ENCODE data around the gene LRRFIP1. TPM values are rescaled to one million over a fixed set of nuclear protein-coding genes. Genes with fewer than 3 reads are reported as not detected.

The LRRFIP1 gene
- total and polyA plus RNA-seq, 9 of the 15 experiments (the other 6 are each of a cell fraction or from before 2014, with no cell fraction given), result 13.1 to 45.2 (median 31.3) TPM

GRCh38 chr2:237585590-237586221, 41.7 kb upstream of the LRRFIP1 start:
- no peaks in the 10 kb centered on the region for H3K9me1 ChIP-seq (ENCODE audit: control insufficient read depth, insufficient read depth, low read length)
- H4K20me1 ChIP-seq (replicated peaks; ENCODE audit: control insufficient read depth, insufficient read depth, low read length), result no peaks in the 10 kb centered on the region
- 6% methylated on average over 5 of the region's 15 CpGs for WGBS (ENCODE audit: insufficient coverage, low coverage, missing lambda C conversion rate)
- H3K27me3 ChIP-seq (ENCODE audit: control insufficient read depth in 2 of 2, insufficient read depth in 2 of 2, low read length in 2 of 2), result peaks cover 2 to 40% of the 10 kb centered on the region in 2 experiments; a peak in 3 of 5 replicates
- no peaks in the 10 kb centered on the region for H3K36me3 ChIP-seq (ENCODE audit: control insufficient read depth, insufficient read depth, low read length)
- intact Hi-C loops (cut with micrococcal nuclease), result loop anchor here (10.0 kb wide), 1 partner anchor 159 kb away; no protein-coding TSS in a partner anchor
- no peak overlapping the region for H3K4me3 ChIP-seq
- H3K4me1 ChIP-seq (replicated peaks in 1 of 2; ENCODE audit: control insufficient read depth in 2 of 2, insufficient read depth in 2 of 2, low read length in 2 of 2), result peaks cover 0 to 5% of the 10 kb centered on the region in 2 experiments; a peak in 1 of 5 replicates
- H3K4me2 ChIP-seq (ENCODE audit: insufficient read depth, low read length), result no peak overlapping the region
- DNase-seq (ENCODE audit: extremely low read depth in 1 of 4, low spot score in 3 of 4) (no peak), FAIRE-seq (no peak), ATAC-seq (no peak)
- no peak overlapping the region for H3K27ac ChIP-seq (ENCODE audit: extremely low read depth, low read depth, low read length)
- H3K79me2 ChIP-seq (ENCODE audit: control insufficient read depth, insufficient read depth, low read length), result no peaks in the 10 kb centered on the region
- BruUV-seq (replicated peaks), result no TSS peak
- no peak overlapping the region for H3K9ac ChIP-seq (ENCODE audit: insufficient read depth in 1 of 2, low read depth in 2 of 2, low read length in 2 of 2)
- H3K9me3 ChIP-seq (replicated peaks; ENCODE audit: control insufficient read depth, insufficient read depth, low read depth, low read length), result no peaks in the 10 kb centered on the region
- H2AFZ ChIP-seq (ENCODE audit: low read depth, low read length), result no peak overlapping the region
- in situ Hi-C loops (cut with MboI), result no loop called here
- POLR2A ChIA-PET, result interaction anchor here (0.7 kb wide), 1 partner anchor 73 kb away, joined by 4 read pairs; no protein-coding TSS in a partner anchor
- CTCF ChIA-PET (ENCODE audit: low intra/inter-chr PET ratio), result no interaction called here
- TF ChIP-seq ARID3A (IDR thresholded peaks at IDR 0.05; ENCODE audit: borderline replicate concordance, low read depth, low read length) (no peak), ZBTB7A (IDR thresholded peaks at IDR 0.05; ENCODE audit: borderline replicate concordance, control insufficient read depth, low read depth, low read length) (no peak), NCOA4 (IDR thresholded peaks at IDR 0.05; ENCODE audit: partially characterized antibody) (no peak), DDX20 (tag; IDR thresholded peaks at IDR 0.05; ENCODE audit: low read depth) (no peak), PCBP1 (IDR thresholded peaks at IDR 0.05; ENCODE audit: low read depth, low read length, poor library complexity, severe bottlenecking) (no peak), NONO (IDR thresholded peaks at IDR 0.05; ENCODE audit: low read depth in 2 of 2, low read length in 1 of 2) (no peak), BMI1 (IDR thresholded peaks at IDR 0.05; ENCODE audit: low read length) (no peak), ID3 (CRISPR knock-in tag; IDR thresholded peaks at IDR 0.05) (no peak), ID3 (tag; IDR thresholded peaks at IDR 0.05) (no peak), EWSR1 (IDR thresholded peaks at IDR 0.05; ENCODE audit: borderline replicate concordance, low read depth, partially characterized antibody) (no peak), RBM25 (IDR thresholded peaks at IDR 0.05; ENCODE audit: low read depth, low read length, severe bottlenecking) (no peak), PPARD (CRISPR knock-in tag; IDR thresholded peaks at IDR 0.05) (no peak), FOXP4 (CRISPR knock-in tag; IDR thresholded peaks at IDR 0.05; ENCODE audit: borderline replicate concordance) (no peak), ZNF12 (CRISPR knock-in tag; IDR thresholded peaks at IDR 0.05) (no peak), PREB (CRISPR knock-in tag; IDR thresholded peaks at IDR 0.05) (no peak), ETV5 (CRISPR knock-in tag; IDR thresholded peaks at IDR 0.05; ENCODE audit: low read depth) (no peak)

Measured in K562 (cell line).